CD4-positive, alpha-beta T cell (primary cell): ENCODE results near the gene FGD5. TPM values are rescaled to one million over a fixed set of nuclear protein-coding genes. Genes with fewer than 3 reads are reported as not detected.

Experiments
- ATAC-seq: fragments of 200-7000 bp; cut with Tn5 transposase; one replicate; pipeline ENCODE4 v1.10.0; 2022; ENCODE audit warnings: mild to moderate bottlenecking; ENCODE audit not compliant: poor library complexity
- CTCF ChIA-PET: fragments of 350-600 bp; sonication (Branson Sonifier 250); formaldehyde crosslinking; loops from one replicate; lab custom pipeline; 2021; ENCODE audit warnings: antibody characterized with exemption, inconsistent platforms; lab: Charles Lee
- POLR2A ChIA-PET: fragments of 350-600 bp; sonication (Branson Sonifier 250); formaldehyde crosslinking; loops from one replicate; lab custom pipeline; 2021; ENCODE audit warnings: antibody characterized with exemption, inconsistent platforms; lab: Charles Lee
- DNase-seq, 14 experiments: peaks; one replicate each; pipeline ENCODE4 v3.0.0-alpha.2; 2013 to 2020; ENCODE audit warnings: mixed read lengths in 2 of 14
- H3K27ac ChIP-seq, 2 donors: one replicate each; pipeline versions ENCODE4 v1.5.1 to v1.7.0; 2013; ENCODE audit warnings: low read length in 2 of 2, low read depth in 1 of 2, mild to moderate bottlenecking in 1 of 2
- H3K27me3 ChIP-seq, 2 experiments: 1 replicate in 1 of 2; 2 replicates in 1 of 2; pipeline versions ENCODE4 v1.6.1 to v1.7.0; 2013; ENCODE audit warnings: low read length in 2 of 2, control low read depth in 1 of 2, mild to moderate bottlenecking in 1 of 2, moderate library complexity in 1 of 2; ENCODE audit not compliant: insufficient read depth in 2 of 2, control insufficient read depth in 1 of 2
- H3K36me3 ChIP-seq: one replicate; pipeline ENCODE4 v1.6.1; 2013; ENCODE audit warnings: low read length, control low read depth; ENCODE audit not compliant: insufficient read depth
- H3K4me1 ChIP-seq: one replicate; pipeline ENCODE4 v1.6.1; 2013; ENCODE audit warnings: low read length, control low read depth; ENCODE audit not compliant: insufficient read depth
- H3K4me3 ChIP-seq: one replicate; pipeline ENCODE4 v1.5.1; 2013; ENCODE audit warnings: mild to moderate bottlenecking, low read length, moderate library complexity
- H3K9me3 ChIP-seq, 2 experiments: 1 replicate in 1 of 2; 2 replicates in 1 of 2; pipeline versions ENCODE4 v1.6.1 to v1.7.0; 2013; ENCODE audit warnings: low read length in 2 of 2, mild to moderate bottlenecking in 2 of 2, control low read depth in 1 of 2, moderate library complexity in 1 of 2; ENCODE audit not compliant: control insufficient read depth in 1 of 2, insufficient read depth in 1 of 2
- H3K27ac Mint-ChIP-seq: one replicate; pipeline ENCODE4 v1.8.0; 2020; ENCODE audit warnings: mixed read lengths
- H3K27me3 Mint-ChIP-seq: one replicate; pipeline ENCODE4 v1.8.0; 2021; ENCODE audit warnings: mixed read lengths
- H3K36me3 Mint-ChIP-seq: one replicate; pipeline ENCODE4 v1.8.0; 2021; ENCODE audit warnings: low read depth, mixed read lengths
- H3K4me1 Mint-ChIP-seq: one replicate; pipeline ENCODE4 v1.8.0; 2021; ENCODE audit warnings: low read depth, mixed read lengths
- H3K4me3 Mint-ChIP-seq: one replicate; pipeline ENCODE4 v1.8.0; 2020; ENCODE audit warnings: mild to moderate bottlenecking, mixed read lengths
- H3K9me3 Mint-ChIP-seq: one replicate; pipeline ENCODE4 v1.8.0; 2020; ENCODE audit warnings: mixed read lengths
- CTCF ChIP-seq: fragments of 200-600 bp; IDR thresholded peaks from one replicate; pipeline ENCODE4 v1.8.0; 2022; ENCODE audit warnings: antibody characterized with exemption, mild to moderate bottlenecking
- intact Hi-C, 2 experiments: fragments of 100-400 bp; cut with DNase I in 1 of 2; cut with micrococcal nuclease in 1 of 2; formaldehyde crosslinking; loops; one replicate each; pipeline versions ENCODE4 v1.15.1 to v1.9.0; 2023 to 2025; cut with DNase I, micrococcal nuclease
- total RNA-seq, 174 experiments: library from RNA in 2 of 174; stranded (reverse) in 2 of 174; gene quantifications; one replicate each; pipeline ENCODE4 v1.2.3 and lab custom pipeline; 2021 to 2026

FGD5 gene
- total RNA-seq, 2 experiments from 2014 or later: not detected

- no peaks in the 10 kb centered on the region for H3K9me3 ChIP-seq
- intact Hi-C loops: loop anchor here in 1 of 2 experiments (5.0 kb wide), 1 partner anchor 61 kb away; no protein-coding TSS in a partner anchor
- ATAC-seq (no peak), DNase-seq (no peak)
- no peak overlapping the region for H3K27ac ChIP-seq
- Mint-ChIP-seq H3K27me3 (no peaks in the 10 kb centered on the region), H3K4me1 (no peaks in the 10 kb centered on the region), H3K36me3 (no peaks in the 10 kb centered on the region), H3K27ac (no peak overlapping the region), H3K9me3 (no peaks in the 10 kb centered on the region), H3K4me3 (no peak overlapping the region)
- no peaks in the 10 kb centered on the region for H3K27me3 ChIP-seq
- H3K4me3 ChIP-seq: no peak overlapping the region
- no peaks in the 10 kb centered on the region for H3K36me3 ChIP-seq
- TF ChIP-seq CTCF: no peak
- peaks cover 7% of the 10 kb centered on the region for H3K4me1 ChIP-seq
- ChIA-PET POLR2A (no interaction called here), CTCF (no interaction called here)
Measured at GRCh38 chr3:14918356-14918860, 99.6 kb downstream of the FGD5 start.

- Mint-ChIP-seq H3K4me3 (no peak overlapping the region), H3K27me3 (no peaks in the 10 kb centered on the region)
Measured at GRCh38 chr3:14920536-14920935, 101.8 kb downstream of the FGD5 start.

DNA sequence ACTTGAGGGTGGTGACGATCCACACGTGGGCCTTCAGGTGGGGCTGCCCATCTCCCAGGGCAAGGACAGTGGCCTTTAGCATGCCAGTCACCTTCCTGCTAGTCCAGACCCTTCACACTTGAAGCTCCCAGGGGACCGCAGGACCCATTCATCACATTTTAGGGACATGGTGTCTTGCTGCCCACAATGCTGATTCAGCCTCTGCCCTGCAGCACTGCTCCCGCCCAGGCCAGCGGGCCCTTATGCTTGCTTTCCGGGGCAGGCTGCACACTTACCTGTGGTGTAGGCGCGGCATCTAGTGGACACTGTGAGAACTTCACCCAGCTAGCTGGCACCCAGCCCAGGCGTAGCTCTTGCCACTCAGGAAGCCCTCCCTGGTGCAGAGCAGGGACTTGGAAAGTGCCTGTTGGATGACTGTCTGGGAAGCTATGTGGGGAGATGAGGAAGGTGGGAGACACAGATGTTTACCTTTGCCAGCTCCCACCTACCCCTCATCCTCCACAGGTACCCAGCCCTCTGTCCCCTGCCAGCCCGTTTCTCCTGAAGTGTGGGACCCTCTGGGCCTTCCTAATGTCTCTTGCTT lies 102.4 kb downstream of the FGD5 start:
- Histone ChIP-seq H3K27ac (no peak overlapping the region), H3K4me3 (no peak overlapping the region), H3K36me3 (no peaks in the 10 kb centered on the region), H3K27me3 (no peaks in the 10 kb centered on the region), H3K9me3 (no peaks in the 10 kb centered on the region), H3K4me1 (peaks cover 7% of the 10 kb centered on the region)
- DNase-seq: peak; percentile 67 to 89 (median 80)
- no peaks in the 10 kb centered on the region for H3K9me3 Mint-ChIP-seq
- ChIA-PET POLR2A (interaction anchor here (0.8 to 1.3 kb wide), 4 partner anchors 26 to 270 kb away, joined by 3 to 10 read pairs (median 4); partner anchors contain the start of genes CCDC174 and NR2C2), CTCF (interaction anchor here (0.6 to 1.4 kb wide), 10 partner anchors 27 to 1025 kb away, joined by 3 to 4 read pairs (median 3); partner anchors contain the start of gene CCDC174)
- peak; percentile 98 for ATAC-seq
- H3K27ac Mint-ChIP-seq: no peak overlapping the region
- intact Hi-C loops: loop anchor here (1.0 to 5.0 kb wide), 12 partner anchors 130 to 1024 kb away; no protein-coding TSS in a partner anchor
- H3K4me1 Mint-ChIP-seq: no peaks in the 10 kb centered on the region
- H3K36me3 Mint-ChIP-seq: no peaks in the 10 kb centered on the region
- H3K4me3 Mint-ChIP-seq: no peak overlapping the region
- TF ChIP-seq CTCF: peak; percentile 96
- no peaks in the 10 kb centered on the region for H3K27me3 Mint-ChIP-seq

More at GRCh38 chr3:14920536-14920935, 101.8 kb downstream of the FGD5 start:
- no peaks in the 10 kb centered on the region for H3K4me1 Mint-ChIP-seq
- ChIA-PET CTCF (interaction anchor here (0.7 to 1.4 kb wide), 4 partner anchors 41 to 1024 kb away, joined by 3 to 4 read pairs (median 4); partner anchors contain the start of gene CCDC174), POLR2A (interaction anchor here (1.2 to 1.3 kb wide), 2 partner anchors 27 to 246 kb away, joined by 3 to 10 read pairs; partner anchors contain the start of gene NR2C2)
- no peak overlapping the region for H3K27ac Mint-ChIP-seq
- DNase-seq (no peak), ATAC-seq (no peak)
- no peaks in the 10 kb centered on the region for H3K9me3 Mint-ChIP-seq
- Histone ChIP-seq H3K27ac (no peak overlapping the region), H3K4me1 (peaks cover 7% of the 10 kb centered on the region), H3K27me3 (no peaks in the 10 kb centered on the region), H3K4me3 (no peak overlapping the region), H3K36me3 (no peaks in the 10 kb centered on the region), H3K9me3 (no peaks in the 10 kb centered on the region)
- no peak for TF ChIP-seq CTCF
- intact Hi-C loops: loop anchor here (2.0 to 5.0 kb wide), 5 partner anchors 412 to 1023 kb away; no protein-coding TSS in a partner anchor
- no peaks in the 10 kb centered on the region for H3K36me3 Mint-ChIP-seq
